ENCODE results near the gene SORL1. TPM values are rescaled to one million over a fixed set of nuclear protein-coding genes. Genes with fewer than 3 reads are reported as not detected.

Gene SORL1
- total and polyA plus RNA-seq, 2 experiments from 2014 or later = 0.26 to 0.54 TPM

GRCh38 chr11:121420398-121420797, 31.7 kb upstream of the SORL1 start:
- no peaks in the 10 kb centered on the region for H3K9me2 ChIP-seq (ENCODE audit: insufficient read depth)
- no peak for DNase-seq
- H3K4me3 ChIP-seq = no peak overlapping the region
- H3K27ac ChIP-seq = no peak overlapping the region
- no peak overlapping the region for H2AFZ ChIP-seq
- in situ Hi-C loops (cut with MboI) = no loop called here
- H3K27me3 ChIP-seq (replicated peaks; ENCODE audit: insufficient read depth) = peaks cover 24% of the 10 kb centered on the region
- H3K9me3 ChIP-seq (ENCODE audit: low read depth) = no peaks in the 10 kb centered on the region
- no peaks in the 10 kb centered on the region for H3F3A ChIP-seq (ENCODE audit: insufficient read depth)
- no peaks in the 10 kb centered on the region for H3K79me2 ChIP-seq (ENCODE audit: insufficient read depth)
- H3K36me3 ChIP-seq (ENCODE audit: low read depth) = no peaks in the 10 kb centered on the region
- WGBS, 2 experiments (ENCODE audit: low coverage in 1 of 2, low lambda C conversion rate in 2 of 2, missing lambda C conversion rate in 2 of 2) = 87 to 93% methylated on average over 2 of the region's 2 CpGs
- H3K4me1 ChIP-seq (ENCODE audit: insufficient read depth) = peaks cover 8% of the 10 kb centered on the region; the same call in 1 of the 2 replicates
- H3K9ac ChIP-seq = no peak overlapping the region
- no peak for TF ChIP-seq EZH2phosphoT487 (IDR thresholded peaks at IDR 0.05; ENCODE audit: insufficient read depth, low read depth)
- TF ChIP-seq EZH2 (IDR thresholded peaks at IDR 0.05; ENCODE audit: insufficient read depth, poor library complexity, severe bottlenecking) = no peak
- H3K4me2 ChIP-seq (ENCODE audit: unreplicated experiment) = no peak overlapping the region
- no peaks in the 10 kb centered on the region; the same call in 1 of the 2 replicates for H4K20me1 ChIP-seq (ENCODE audit: insufficient read depth)

- no peaks in the 10 kb centered on the region for H3K36me3 ChIP-seq (ENCODE audit: low read depth)
- no peak overlapping the region for H3K4me2 ChIP-seq (ENCODE audit: unreplicated experiment)
- no peak overlapping the region for H3K4me3 ChIP-seq
- peaks cover 31% of the 10 kb centered on the region for H3K27me3 ChIP-seq (replicated peaks; ENCODE audit: insufficient read depth)
- no peaks in the 10 kb centered on the region for H4K20me1 ChIP-seq (ENCODE audit: insufficient read depth)
- no peak overlapping the region for H3K27ac ChIP-seq
- H3K9ac ChIP-seq = no peak overlapping the region
- H3K4me1 ChIP-seq (ENCODE audit: insufficient read depth) = peaks cover 8% of the 10 kb centered on the region; the same call in 1 of the 2 replicates
- DNase-seq = peak; percentile 24
- no peaks in the 10 kb centered on the region for H3K9me2 ChIP-seq (ENCODE audit: insufficient read depth)
- WGBS, 2 experiments (ENCODE audit: low coverage in 1 of 2, low lambda C conversion rate in 2 of 2, missing lambda C conversion rate in 2 of 2) = 29% methylated on average over 4 of the region's 4 CpGs
- no peaks in the 10 kb centered on the region for H3K79me2 ChIP-seq (ENCODE audit: insufficient read depth)
- H3F3A ChIP-seq (ENCODE audit: insufficient read depth) = no peaks in the 10 kb centered on the region
- in situ Hi-C loops (cut with MboI) = no loop called here
- TF ChIP-seq EZH2phosphoT487 (IDR thresholded peaks at IDR 0.05; ENCODE audit: insufficient read depth, low read depth) (no peak), EZH2 (IDR thresholded peaks at IDR 0.05; ENCODE audit: insufficient read depth, poor library complexity, severe bottlenecking) (no peak)
- H3K9me3 ChIP-seq (ENCODE audit: low read depth) = no peaks in the 10 kb centered on the region
- H2AFZ ChIP-seq = no peak overlapping the region
Measured at GRCh38 chr11:121421149-121421901, 30.8 kb upstream of the SORL1 start.

GRCh38 chr11:121422675-121423074, 29.4 kb upstream of the SORL1 start:
- in situ Hi-C loops (cut with MboI) = no loop called here
- Histone ChIP-seq H3K27ac (no peak overlapping the region), H3K4me1 (ENCODE audit: insufficient read depth) (no peaks in the 10 kb centered on the region), H3K9me2 (ENCODE audit: insufficient read depth) (no peaks in the 10 kb centered on the region), H3K36me3 (ENCODE audit: low read depth) (no peaks in the 10 kb centered on the region), H3F3A (ENCODE audit: insufficient read depth) (no peaks in the 10 kb centered on the region), H4K20me1 (ENCODE audit: insufficient read depth) (no peaks in the 10 kb centered on the region), H2AFZ (no peak overlapping the region), H3K79me2 (ENCODE audit: insufficient read depth) (no peaks in the 10 kb centered on the region), H3K27me3 (replicated peaks; ENCODE audit: insufficient read depth) (peaks cover 42% of the 10 kb centered on the region), H3K4me3 (no peak overlapping the region), H3K9me3 (ENCODE audit: low read depth) (no peaks in the 10 kb centered on the region), H3K4me2 (ENCODE audit: unreplicated experiment) (no peak overlapping the region), H3K9ac (no peak overlapping the region)
- 65 to 78% methylated on average over 4 of the region's 4 CpGs for WGBS, 2 experiments (ENCODE audit: low coverage in 1 of 2, low lambda C conversion rate in 2 of 2, missing lambda C conversion rate in 2 of 2)
- no peak for DNase-seq
- TF ChIP-seq EZH2 (IDR thresholded peaks at IDR 0.05; ENCODE audit: insufficient read depth, poor library complexity, severe bottlenecking) = no peak
- no peak for TF ChIP-seq EZH2phosphoT487 (IDR thresholded peaks at IDR 0.05; ENCODE audit: insufficient read depth, low read depth)

- no peak overlapping the region for H2AFZ ChIP-seq
- no peak for TF ChIP-seq EZH2 (IDR thresholded peaks at IDR 0.05; ENCODE audit: insufficient read depth, poor library complexity, severe bottlenecking)
- no peak for TF ChIP-seq EZH2phosphoT487 (IDR thresholded peaks at IDR 0.05; ENCODE audit: insufficient read depth, low read depth)
- no peak overlapping the region for H3K4me3 ChIP-seq
- H4K20me1 ChIP-seq (ENCODE audit: insufficient read depth) = no peaks in the 10 kb centered on the region
- no peaks in the 10 kb centered on the region for H3K9me3 ChIP-seq (ENCODE audit: low read depth)
- no peaks in the 10 kb centered on the region for H3K4me1 ChIP-seq (ENCODE audit: insufficient read depth)
- in situ Hi-C loops (cut with MboI) = no loop called here
- peaks cover 55% of the 10 kb centered on the region for H3K27me3 ChIP-seq (replicated peaks; ENCODE audit: insufficient read depth)
- 82 to 88% methylated on average over 5 of the region's 5 CpGs for WGBS, 2 experiments (ENCODE audit: low coverage in 1 of 2, low lambda C conversion rate in 2 of 2, missing lambda C conversion rate in 2 of 2)
- no peaks in the 10 kb centered on the region for H3K36me3 ChIP-seq (ENCODE audit: low read depth)
- H3K9ac ChIP-seq = no peak overlapping the region
- DNase-seq = no peak
- H3K79me2 ChIP-seq (ENCODE audit: insufficient read depth) = no peaks in the 10 kb centered on the region
- H3K4me2 ChIP-seq (ENCODE audit: unreplicated experiment) = no peak overlapping the region
- H3F3A ChIP-seq (ENCODE audit: insufficient read depth) = no peaks in the 10 kb centered on the region
- H3K9me2 ChIP-seq (ENCODE audit: insufficient read depth) = no peaks in the 10 kb centered on the region
- H3K27ac ChIP-seq = no peak overlapping the region
Measured at GRCh38 chr11:121425828-121426227, 26.3 kb upstream of the SORL1 start.

Data from GM23248 (cell line).